H1 (cell line): Measurements from ENCODE around the gene ARHGEF7. TPM values are rescaled to one million over a fixed set of nuclear protein-coding genes. Genes with fewer than 3 reads are reported as not detected.

Experiments
- NRF1 ChIP-seq: IDR thresholded peaks from 2 replicates; pipeline ENCODE4 v1.6.1; 2011; ENCODE audit warnings: mild to moderate bottlenecking, low read depth, low read length, improper control_type of control experiment
- polyA plus RNA-seq, 7 experiments: library from polyadenylated mRNA; depleted of rRNA in 3 of 7; stranded (reverse) in 5 of 7; unstranded in 2 of 7; fragments of >200 nt in 5 of 7; fragments of 200-250 nt in 2 of 7; gene quantifications; 1 replicate in 5 of 7; 2 replicates in 1 of 7; 4 replicates in 1 of 7; pipeline versions ENCODE4 v1.2.1 to v1.2.3, GENCODE V29; 2011 to 2013; ENCODE audit warnings: missing spikeins in 2 of 7, mixed read lengths in 2 of 7
- total RNA-seq: library from RNA; stranded (reverse); fragmentation: NEBNext Ultra II Directional; extraction: Animal tissue kit (Norgen Biotek cat#: 25700); gene quantifications from 2 replicates; pipeline ENCODE4 v1.2.1, GENCODE V29; 2021
- TF ChIP-seq, protein P1 (sequence below): fragments of 300-600 bp; sonication (generic); IDR thresholded peaks from 2 replicates; pipeline ENCODE4 v1.7.1; 2012; ENCODE audit warnings: low read length, moderate library complexity, mild to moderate bottlenecking, inconsistent platforms; ENCODE audit not compliant: insufficient replicate concordance

The ARHGEF7 gene
- total and polyA plus RNA-seq, 2 of the 8 experiments (the other 6 are each of a cell fraction or from before 2014, with no cell fraction given) = 26.2 to 56.5 TPM

- TF ChIP-seq, protein P1, sequence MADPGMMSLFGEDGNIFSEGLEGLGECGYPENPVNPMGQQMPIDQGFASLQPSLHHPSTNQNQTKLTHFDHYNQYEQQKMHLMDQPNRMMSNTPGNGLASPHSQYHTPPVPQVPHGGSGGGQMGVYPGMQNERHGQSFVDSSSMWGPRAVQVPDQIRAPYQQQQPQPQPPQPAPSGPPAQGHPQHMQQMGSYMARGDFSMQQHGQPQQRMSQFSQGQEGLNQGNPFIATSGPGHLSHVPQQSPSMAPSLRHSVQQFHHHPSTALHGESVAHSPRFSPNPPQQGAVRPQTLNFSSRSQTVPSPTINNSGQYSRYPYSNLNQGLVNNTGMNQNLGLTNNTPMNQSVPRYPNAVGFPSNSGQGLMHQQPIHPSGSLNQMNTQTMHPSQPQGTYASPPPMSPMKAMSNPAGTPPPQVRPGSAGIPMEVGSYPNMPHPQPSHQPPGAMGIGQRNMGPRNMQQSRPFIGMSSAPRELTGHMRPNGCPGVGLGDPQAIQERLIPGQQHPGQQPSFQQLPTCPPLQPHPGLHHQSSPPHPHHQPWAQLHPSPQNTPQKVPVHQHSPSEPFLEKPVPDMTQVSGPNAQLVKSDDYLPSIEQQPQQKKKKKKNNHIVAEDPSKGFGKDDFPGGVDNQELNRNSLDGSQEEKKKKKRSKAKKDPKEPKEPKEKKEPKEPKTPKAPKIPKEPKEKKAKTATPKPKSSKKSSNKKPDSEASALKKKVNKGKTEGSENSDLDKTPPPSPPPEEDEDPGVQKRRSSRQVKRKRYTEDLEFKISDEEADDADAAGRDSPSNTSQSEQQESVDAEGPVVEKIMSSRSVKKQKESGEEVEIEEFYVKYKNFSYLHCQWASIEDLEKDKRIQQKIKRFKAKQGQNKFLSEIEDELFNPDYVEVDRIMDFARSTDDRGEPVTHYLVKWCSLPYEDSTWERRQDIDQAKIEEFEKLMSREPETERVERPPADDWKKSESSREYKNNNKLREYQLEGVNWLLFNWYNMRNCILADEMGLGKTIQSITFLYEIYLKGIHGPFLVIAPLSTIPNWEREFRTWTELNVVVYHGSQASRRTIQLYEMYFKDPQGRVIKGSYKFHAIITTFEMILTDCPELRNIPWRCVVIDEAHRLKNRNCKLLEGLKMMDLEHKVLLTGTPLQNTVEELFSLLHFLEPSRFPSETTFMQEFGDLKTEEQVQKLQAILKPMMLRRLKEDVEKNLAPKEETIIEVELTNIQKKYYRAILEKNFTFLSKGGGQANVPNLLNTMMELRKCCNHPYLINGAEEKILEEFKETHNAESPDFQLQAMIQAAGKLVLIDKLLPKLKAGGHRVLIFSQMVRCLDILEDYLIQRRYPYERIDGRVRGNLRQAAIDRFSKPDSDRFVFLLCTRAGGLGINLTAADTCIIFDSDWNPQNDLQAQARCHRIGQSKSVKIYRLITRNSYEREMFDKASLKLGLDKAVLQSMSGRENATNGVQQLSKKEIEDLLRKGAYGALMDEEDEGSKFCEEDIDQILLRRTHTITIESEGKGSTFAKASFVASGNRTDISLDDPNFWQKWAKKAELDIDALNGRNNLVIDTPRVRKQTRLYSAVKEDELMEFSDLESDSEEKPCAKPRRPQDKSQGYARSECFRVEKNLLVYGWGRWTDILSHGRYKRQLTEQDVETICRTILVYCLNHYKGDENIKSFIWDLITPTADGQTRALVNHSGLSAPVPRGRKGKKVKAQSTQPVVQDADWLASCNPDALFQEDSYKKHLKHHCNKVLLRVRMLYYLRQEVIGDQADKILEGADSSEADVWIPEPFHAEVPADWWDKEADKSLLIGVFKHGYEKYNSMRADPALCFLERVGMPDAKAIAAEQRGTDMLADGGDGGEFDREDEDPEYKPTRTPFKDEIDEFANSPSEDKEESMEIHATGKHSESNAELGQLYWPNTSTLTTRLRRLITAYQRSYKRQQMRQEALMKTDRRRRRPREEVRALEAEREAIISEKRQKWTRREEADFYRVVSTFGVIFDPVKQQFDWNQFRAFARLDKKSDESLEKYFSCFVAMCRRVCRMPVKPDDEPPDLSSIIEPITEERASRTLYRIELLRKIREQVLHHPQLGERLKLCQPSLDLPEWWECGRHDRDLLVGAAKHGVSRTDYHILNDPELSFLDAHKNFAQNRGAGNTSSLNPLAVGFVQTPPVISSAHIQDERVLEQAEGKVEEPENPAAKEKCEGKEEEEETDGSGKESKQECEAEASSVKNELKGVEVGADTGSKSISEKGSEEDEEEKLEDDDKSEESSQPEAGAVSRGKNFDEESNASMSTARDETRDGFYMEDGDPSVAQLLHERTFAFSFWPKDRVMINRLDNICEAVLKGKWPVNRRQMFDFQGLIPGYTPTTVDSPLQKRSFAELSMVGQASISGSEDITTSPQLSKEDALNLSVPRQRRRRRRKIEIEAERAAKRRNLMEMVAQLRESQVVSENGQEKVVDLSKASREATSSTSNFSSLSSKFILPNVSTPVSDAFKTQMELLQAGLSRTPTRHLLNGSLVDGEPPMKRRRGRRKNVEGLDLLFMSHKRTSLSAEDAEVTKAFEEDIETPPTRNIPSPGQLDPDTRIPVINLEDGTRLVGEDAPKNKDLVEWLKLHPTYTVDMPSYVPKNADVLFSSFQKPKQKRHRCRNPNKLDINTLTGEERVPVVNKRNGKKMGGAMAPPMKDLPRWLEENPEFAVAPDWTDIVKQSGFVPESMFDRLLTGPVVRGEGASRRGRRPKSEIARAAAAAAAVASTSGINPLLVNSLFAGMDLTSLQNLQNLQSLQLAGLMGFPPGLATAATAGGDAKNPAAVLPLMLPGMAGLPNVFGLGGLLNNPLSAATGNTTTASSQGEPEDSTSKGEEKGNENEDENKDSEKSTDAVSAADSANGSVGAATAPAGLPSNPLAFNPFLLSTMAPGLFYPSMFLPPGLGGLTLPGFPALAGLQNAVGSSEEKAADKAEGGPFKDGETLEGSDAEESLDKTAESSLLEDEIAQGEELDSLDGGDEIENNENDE = no peak
- TF ChIP-seq NRF1 = no peak
These were observed 68.1 kb downstream of the ARHGEF7 start (continued) for GRCh38 chr13:111183087-111183645.
